HG02870 (cell line): ENCODE data around the gene NRARP.
"Not testable (repeated sequence)": the region's sequence is repeated elsewhere in the genome, so short reads cannot be mapped to it uniquely, and the experiment has no call there.

Source experiments
- ATAC-seq: cut with Tn5 transposase; IDR thresholded peaks from one replicate; pipeline ENCODE4 v1.9.1; 2021; ENCODE audit warnings: mild to moderate bottlenecking, moderate library complexity; ENCODE audit not compliant: unreplicated experiment

Gene NRARP

DNA sequence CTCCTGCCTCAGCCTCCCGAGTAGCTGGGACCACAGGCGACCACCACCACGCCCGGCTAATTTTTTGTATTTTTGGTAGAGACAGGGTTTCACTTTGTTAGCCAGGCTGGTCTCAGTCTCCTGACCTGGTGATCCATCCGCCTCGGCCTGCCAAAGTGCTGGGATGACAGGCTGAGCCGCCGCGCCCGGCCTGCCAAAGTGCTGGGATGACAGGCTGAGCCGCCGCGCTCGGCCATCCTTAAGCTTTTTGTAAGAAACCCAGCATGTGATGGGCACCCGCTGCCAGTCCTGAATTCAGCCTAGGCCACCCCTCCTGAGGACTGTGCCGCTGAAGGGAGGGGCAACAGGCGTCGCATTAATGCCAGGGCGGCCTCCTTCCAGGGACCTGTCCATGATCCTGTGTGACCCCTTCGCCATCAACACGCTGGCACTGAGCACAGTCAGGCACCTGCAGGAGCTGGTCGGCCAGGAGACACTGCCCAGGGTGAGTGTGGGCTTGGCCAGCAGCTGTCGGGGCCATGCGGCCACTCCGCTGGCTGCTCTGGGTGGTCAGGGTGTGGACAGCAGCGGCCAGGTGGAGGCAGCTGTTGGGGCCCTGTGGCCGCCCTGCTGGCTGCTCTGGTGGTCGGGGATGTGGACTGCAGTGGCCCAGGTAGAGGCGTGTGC, 36.4 kb downstream of the NRARP start:
- no peak for ATAC-seq

DNA sequence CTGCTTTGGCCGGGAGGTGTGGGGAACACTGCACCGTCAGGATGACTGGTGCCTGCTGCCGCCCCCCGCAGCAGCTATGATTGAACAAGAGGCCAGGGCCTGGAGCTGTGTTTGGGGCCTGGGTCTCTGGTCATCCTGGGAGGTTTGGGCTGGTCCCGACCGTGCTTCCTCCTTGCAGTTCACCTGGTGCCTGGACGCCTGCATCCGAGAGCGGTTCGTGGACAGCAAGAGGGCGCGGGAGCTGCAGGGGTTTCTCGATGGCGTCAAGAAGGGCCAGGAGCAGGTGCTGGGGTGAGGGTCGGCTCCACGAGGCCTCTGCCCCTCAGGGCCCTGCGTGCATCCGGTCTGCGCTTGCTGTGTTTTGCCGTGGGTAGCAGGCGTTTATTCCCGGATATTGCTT, 38.0 kb downstream of the NRARP start:
- no peak for ATAC-seq

DNA sequence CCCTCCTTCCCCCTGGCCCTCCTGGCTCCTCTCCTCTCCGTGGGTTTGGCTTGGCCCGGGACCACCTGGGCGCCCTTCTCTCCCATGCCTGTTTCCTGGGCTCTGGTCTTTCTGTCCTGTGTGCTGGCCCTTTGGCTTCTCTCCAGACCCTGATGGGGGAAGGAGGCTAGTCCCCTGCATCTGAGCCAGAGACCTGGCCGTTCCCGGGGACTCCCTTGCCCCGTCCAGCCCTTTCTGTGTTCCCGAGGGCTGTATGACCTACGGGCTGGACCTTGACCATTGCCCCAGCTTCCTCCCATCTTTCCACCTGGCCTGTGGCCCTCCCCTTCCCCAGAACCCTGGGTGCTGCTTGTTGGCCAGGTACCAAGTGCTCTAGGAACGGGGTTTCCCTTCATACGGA, 38.6 kb downstream of the NRARP start:
- no peak for ATAC-seq

GRCh38 chr9:137262909-137263285, 39.2 kb downstream of the NRARP start:
- no peak for ATAC-seq

GRCh38 chr9:137262173-137262908, 39.7 kb downstream of the NRARP start:
- ATAC-seq, result not testable (repeated sequence)

GRCh38 chr9:137256856-137257255, 45.2 kb downstream of the NRARP start:
- ATAC-seq, result no peak

- ATAC-seq, result no peak
Observed at GRCh38 chr9:137256362-137256761, 45.7 kb downstream of the NRARP start.

- ATAC-seq, result no peak
Observed at GRCh38 chr9:137255448-137256114, 46.5 kb downstream of the NRARP start.

- peak; percentile 56 for ATAC-seq
Observed at GRCh38 chr9:137254624-137255447, 47.2 kb downstream of the NRARP start, which contains the start of gene NELFB. Gene NELFB, plus strand, starts transcription at chr9:137255327.

- ATAC-seq, result no peak
Observed at GRCh38 chr9:137253717-137254623, 48.1 kb downstream of the NRARP start.

GRCh38 chr9:137252555-137253506, 49.2 kb downstream of the NRARP start:
- ATAC-seq, result no peak

DNA sequence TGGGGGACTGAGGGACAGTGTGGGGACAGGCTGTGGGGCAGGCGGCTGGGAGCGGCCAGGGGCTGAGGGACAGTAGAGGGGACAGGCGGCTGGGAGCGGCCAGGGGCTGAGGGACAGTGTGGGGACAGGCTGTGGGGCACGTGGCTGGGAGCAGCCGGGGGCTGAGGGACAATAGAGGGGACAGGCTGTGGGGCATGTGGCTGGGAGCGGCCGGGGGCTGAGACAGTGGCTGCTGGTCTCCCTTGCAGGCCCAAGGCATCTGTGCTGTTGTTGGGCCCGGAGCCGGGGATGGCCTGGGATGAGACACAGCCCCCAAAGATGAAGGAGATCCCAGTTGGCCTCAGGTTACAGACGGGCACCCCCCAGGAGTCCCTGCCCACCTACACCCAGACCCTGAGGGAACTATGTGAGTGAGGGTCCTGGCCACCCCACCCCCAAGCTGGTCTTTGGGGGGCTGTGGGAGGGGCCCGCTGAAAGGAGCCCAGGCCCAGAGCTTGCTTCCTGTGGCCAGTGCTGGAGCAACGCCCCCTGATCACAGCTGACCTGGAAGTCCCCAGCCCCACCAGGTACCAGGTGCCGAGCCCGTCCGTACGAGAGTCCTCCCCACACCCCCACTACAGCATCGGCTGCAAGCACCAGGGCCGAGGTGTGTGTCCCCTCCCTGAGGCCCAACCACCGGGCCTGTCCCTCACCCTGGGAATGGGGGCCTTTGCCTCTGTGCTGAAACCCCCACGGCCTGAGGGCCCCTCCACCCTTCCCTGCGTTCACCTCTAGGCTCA, 50.4 kb downstream of the NRARP start:
- no peak for ATAC-seq

DNA sequence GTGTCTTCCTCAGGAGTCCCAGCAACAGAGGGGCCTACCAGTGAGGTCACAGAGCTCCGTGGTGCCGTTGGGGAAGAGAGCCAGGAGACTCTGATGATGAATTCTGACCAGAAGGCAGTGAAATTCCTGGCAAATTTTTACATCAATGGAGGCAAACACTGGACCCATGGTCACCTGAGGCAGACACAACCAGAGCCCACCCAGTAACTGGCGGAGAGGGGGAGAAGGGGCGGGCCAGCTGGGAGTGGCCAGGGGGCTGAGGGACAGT, 50.9 kb downstream of the NRARP start, which contains the start of gene STPG3:
Gene STPG3 (plus strand): TSS at position 93 of the 268 bp plus-strand sequence. CDS start 1 bp downstream, at position 94.
- no peak for ATAC-seq

- no peak for ATAC-seq
Observed at GRCh38 chr9:137250329-137251193, 51.5 kb downstream of the NRARP start.
